GM21390 (cell line): ENCODE measurements around the gene SFXN4.
A peak's percentile ranks its signal among the peaks of the same experiment; 100 is the strongest.
"Not testable (repeated sequence)": the region's sequence is repeated elsewhere in the genome, so short reads cannot be mapped to it uniquely, and the experiment has no call there.

Experiments used
- ATAC-seq: cut with Tn5 transposase; IDR thresholded peaks from one replicate; pipeline ENCODE4 v1.9.1; 2021; ENCODE audit not compliant: unreplicated experiment

Gene SFXN4

GRCh38 chr10:119190954-119191785 lies 25.7 kb upstream of the SFXN4 start:
- ATAC-seq: no peak

GRCh38 chr10:119190353-119190752 lies 24.8 kb upstream of the SFXN4 start:
- ATAC-seq: no peak

- ATAC-seq: no peak
Observed at GRCh38 chr10:119189811-119190282, 24.3 kb upstream of the SFXN4 start.

GRCh38 chr10:119183664-119184412 lies 18.3 kb upstream of the SFXN4 start:
- no peak for ATAC-seq

- not testable (repeated sequence) for ATAC-seq
Observed at GRCh38 chr10:119180850-119181400, 15.4 kb upstream of the SFXN4 start.

- ATAC-seq: peak; percentile 95
Observed at GRCh38 chr10:119178372-119179119, 13.0 kb upstream of the SFXN4 start, which contains the start of gene PRDX3. Gene PRDX3, minus strand, starts transcription at chr10:119178812. Its CDS starts 22 bp downstream, at chr10:119178790.

GRCh38 chr10:119177708-119178371 lies 12.3 kb upstream of the SFXN4 start:
- ATAC-seq: peak; percentile 18

- no peak for ATAC-seq
Observed at GRCh38 chr10:119176166-119176565, 10.7 kb upstream of the SFXN4 start.

GRCh38 chr10:119174109-119174508 lies 8.6 kb upstream of the SFXN4 start:
- no peak for ATAC-seq

- no peak for ATAC-seq
Observed at GRCh38 chr10:119167041-119167440, 1.5 kb upstream of the SFXN4 start.

GRCh38 chr10:119166564-119166963 lies 1.1 kb upstream of the SFXN4 start:
- ATAC-seq: no peak

GRCh38 chr10:119166118-119166500 lies 595 bp upstream of the SFXN4 start:
- no peak for ATAC-seq

- ATAC-seq: no peak
Observed at GRCh38 chr10:119162452-119163092, 2.9 kb downstream of the SFXN4 start.

GRCh38 chr10:119161680-119162451 lies 3.6 kb downstream of the SFXN4 start:
- no peak for ATAC-seq

- ATAC-seq: no peak
Observed at GRCh38 chr10:119159332-119159731, 6.2 kb downstream of the SFXN4 start.

GRCh38 chr10:119153661-119154060 lies 11.9 kb downstream of the SFXN4 start:
- ATAC-seq: no peak

GRCh38 chr10:119153041-119153440 lies 12.5 kb downstream of the SFXN4 start:
- ATAC-seq: no peak

- ATAC-seq: not testable (repeated sequence)
Observed at GRCh38 chr10:119151601-119152000, 13.9 kb downstream of the SFXN4 start.

- ATAC-seq: no peak
Observed at GRCh38 chr10:119149729-119150128, 15.8 kb downstream of the SFXN4 start.
